Measurements from ENCODE around the gene LHX2. TPM values are rescaled to one million over a fixed set of nuclear protein-coding genes. Genes with fewer than 3 reads are reported as not detected.

The LHX2 gene
- total RNA-seq, 2 experiments from 2014 or later: not detected

GRCh38 chr9:124019771-124020519, 8.4 kb downstream of the LHX2 start:
- peaks cover 5% of the 10 kb centered on the region for H3K36me3 Mint-ChIP-seq (ENCODE audit: low read depth)
- no peak for DNase-seq
- H3K9me3 Mint-ChIP-seq: no peaks in the 10 kb centered on the region
- H3K4me3 Mint-ChIP-seq: no peak overlapping the region
- peaks cover 83% of the 10 kb centered on the region for H3K27me3 Mint-ChIP-seq
- H3K4me1 Mint-ChIP-seq: peaks cover 18% of the 10 kb centered on the region
- ChIA-PET CTCF (no interaction called here), POLR2A (no interaction called here)
- H3K27ac Mint-ChIP-seq: no peak overlapping the region

GRCh38 chr9:124020520-124021384, 9.2 kb downstream of the LHX2 start:
- Mint-ChIP-seq H3K36me3 (ENCODE audit: low read depth) (peaks cover 5% of the 10 kb centered on the region), H3K4me1 (peaks cover 18% of the 10 kb centered on the region), H3K4me3 (no peak overlapping the region), H3K9me3 (no peaks in the 10 kb centered on the region), H3K27me3 (peaks cover 78% of the 10 kb centered on the region), H3K27ac (no peak overlapping the region)
- CTCF ChIA-PET: no interaction called here
- no peak for DNase-seq
- POLR2A ChIA-PET: no interaction called here

DNA sequence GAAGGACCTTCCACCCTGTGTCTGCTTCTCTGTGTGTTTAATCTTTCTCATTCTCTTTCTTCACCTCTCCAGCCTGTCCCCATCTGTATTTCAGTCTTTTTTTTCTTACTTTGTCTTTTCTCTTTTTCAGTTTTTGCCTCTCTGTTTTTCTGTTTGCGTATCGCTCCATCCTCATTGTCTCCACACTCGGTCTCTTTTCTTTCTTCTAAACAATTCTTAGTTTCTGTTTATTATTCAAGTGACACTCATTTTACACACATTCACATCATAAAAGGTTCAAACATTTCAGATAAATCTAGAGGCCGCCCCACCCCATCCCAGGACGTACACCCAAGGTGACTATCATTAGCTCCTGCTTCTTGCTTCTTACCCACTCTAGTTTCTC, 9.8 kb downstream of the LHX2 start:
- Mint-ChIP-seq H3K4me1 (peaks cover 16% of the 10 kb centered on the region), H3K27ac (peak overlapping the region; percentile 34), H3K9me3 (no peaks in the 10 kb centered on the region), H3K36me3 (ENCODE audit: low read depth) (peaks cover 4% of the 10 kb centered on the region), H3K27me3 (peaks cover 79% of the 10 kb centered on the region), H3K4me3 (no peak overlapping the region)
- no peak for DNase-seq
- POLR2A ChIA-PET: no interaction called here
- CTCF ChIA-PET: no interaction called here

DNA sequence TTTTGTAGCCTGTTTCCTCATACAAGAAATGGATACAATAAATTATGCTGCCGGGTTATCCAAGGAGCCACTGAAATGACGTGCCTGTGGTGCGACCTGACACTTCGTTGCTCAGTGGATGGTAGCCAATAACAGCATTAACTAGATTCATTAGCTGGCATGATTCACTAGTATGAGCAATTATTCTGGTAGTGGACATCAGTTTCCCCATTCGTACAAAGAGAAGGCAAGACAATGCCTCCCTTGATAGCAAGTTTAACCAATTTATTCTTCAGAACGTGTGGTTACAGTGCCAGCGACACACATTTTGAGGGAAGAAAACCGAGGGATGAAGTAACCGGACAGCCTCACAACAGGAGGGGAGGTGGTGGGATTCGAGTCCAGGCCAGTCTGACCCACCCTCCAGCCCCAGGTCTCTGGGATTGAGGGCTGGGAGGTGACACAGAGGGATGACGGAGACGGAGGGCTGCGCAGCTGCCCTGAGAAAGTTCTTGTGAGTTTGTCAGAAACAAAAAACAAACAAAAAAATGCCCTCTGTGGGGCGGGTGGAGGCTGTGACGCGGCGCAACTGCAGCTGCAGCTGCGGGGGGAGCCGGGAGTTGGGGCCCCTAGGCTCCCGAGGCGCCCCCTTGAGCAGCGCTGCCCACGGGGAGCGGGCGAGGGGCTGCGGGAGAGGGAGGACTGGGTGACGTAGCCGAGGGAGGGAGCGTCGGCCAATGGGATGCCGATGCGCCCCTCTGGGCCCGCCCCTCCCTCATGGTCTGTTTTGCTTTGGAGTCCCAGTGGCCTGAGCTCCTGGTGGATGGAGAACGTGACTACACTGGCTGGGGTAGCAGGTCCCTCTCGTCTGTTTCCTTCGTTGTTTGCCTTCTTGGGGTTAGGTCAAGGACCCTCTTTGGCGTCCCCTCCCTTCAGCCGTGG, 10.9 kb downstream of the LHX2 start:
- Mint-ChIP-seq H3K4me1 (peaks cover 9% of the 10 kb centered on the region), H3K36me3 (ENCODE audit: low read depth) (peaks cover 1% of the 10 kb centered on the region), H3K27me3 (peaks cover 74% of the 10 kb centered on the region), H3K9me3 (no peaks in the 10 kb centered on the region), H3K4me3 (no peak overlapping the region), H3K27ac (no peak overlapping the region)
- ChIA-PET POLR2A (no interaction called here), CTCF (interaction anchor here (1.3 kb wide), 1 partner anchor 19 kb away, joined by 6 read pairs; no protein-coding TSS in a partner anchor)
- no peak for DNase-seq

DNA sequence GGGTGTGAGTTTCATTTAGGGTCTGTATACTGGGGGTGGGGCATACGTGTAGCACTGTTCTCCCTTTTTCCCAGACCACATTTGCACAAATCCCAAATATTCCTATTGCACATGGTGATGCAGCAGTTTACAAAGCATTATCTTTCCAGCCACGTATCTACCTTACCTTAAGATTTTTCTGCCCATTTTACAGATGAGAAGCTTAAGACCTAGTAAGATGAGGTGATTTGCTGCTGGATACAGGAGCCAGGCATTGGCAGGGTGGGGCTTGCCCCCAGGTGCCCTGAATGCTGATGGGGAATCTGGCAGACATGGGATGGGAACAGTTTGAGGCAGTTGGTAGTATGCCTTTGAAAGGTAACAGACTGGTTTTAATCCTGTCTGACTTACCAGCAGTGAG, 12.5 kb downstream of the LHX2 start:
- H3K4me1 Mint-ChIP-seq: peaks cover 5% of the 10 kb centered on the region
- H3K9me3 Mint-ChIP-seq: no peaks in the 10 kb centered on the region
- peaks cover 69% of the 10 kb centered on the region for H3K27me3 Mint-ChIP-seq
- H3K27ac Mint-ChIP-seq: no peak overlapping the region
- no peak overlapping the region for H3K4me3 Mint-ChIP-seq
- peaks cover 1% of the 10 kb centered on the region for H3K36me3 Mint-ChIP-seq (ENCODE audit: low read depth)
- ChIA-PET POLR2A (no interaction called here), CTCF (no interaction called here)
- DNase-seq: no peak

DNA sequence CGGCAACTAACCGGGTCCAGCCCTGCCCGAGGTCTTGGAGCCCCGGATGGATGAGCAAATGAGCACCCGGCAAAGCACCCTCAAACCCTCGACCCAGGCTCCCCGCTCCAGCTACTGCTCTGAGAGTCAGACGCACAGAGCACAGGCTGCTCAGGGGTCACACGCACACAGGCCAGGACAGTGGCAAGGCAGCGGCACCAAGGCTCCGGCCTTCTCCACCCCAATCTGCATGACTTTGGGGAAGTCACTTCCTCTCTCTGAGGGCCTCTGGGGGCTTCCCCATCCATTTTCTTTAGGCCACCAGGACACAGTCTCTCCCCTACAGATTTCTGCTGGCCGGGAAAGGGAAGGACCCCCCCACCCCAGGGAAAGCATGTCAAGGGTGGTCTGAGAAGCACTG, 18.0 kb downstream of the LHX2 start:
- ChIA-PET CTCF (no interaction called here), POLR2A (no interaction called here)
- Mint-ChIP-seq H3K4me1 (peaks cover 2% of the 10 kb centered on the region), H3K27me3 (peaks cover 51% of the 10 kb centered on the region), H3K9me3 (no peaks in the 10 kb centered on the region), H3K27ac (no peak overlapping the region), H3K4me3 (no peak overlapping the region), H3K36me3 (ENCODE audit: low read depth) (no peaks in the 10 kb centered on the region)
- DNase-seq: no peak

- ChIA-PET POLR2A (no interaction called here), CTCF (no interaction called here)
- no peak for DNase-seq
- Mint-ChIP-seq H3K4me1 (peaks cover 2% of the 10 kb centered on the region), H3K36me3 (ENCODE audit: low read depth) (no peaks in the 10 kb centered on the region), H3K27ac (no peak overlapping the region), H3K9me3 (no peaks in the 10 kb centered on the region), H3K27me3 (peaks cover 53% of the 10 kb centered on the region), H3K4me3 (no peak overlapping the region)
These were observed 19.4 kb downstream of the LHX2 start for GRCh38 chr9:124030969-124031451.

DNA sequence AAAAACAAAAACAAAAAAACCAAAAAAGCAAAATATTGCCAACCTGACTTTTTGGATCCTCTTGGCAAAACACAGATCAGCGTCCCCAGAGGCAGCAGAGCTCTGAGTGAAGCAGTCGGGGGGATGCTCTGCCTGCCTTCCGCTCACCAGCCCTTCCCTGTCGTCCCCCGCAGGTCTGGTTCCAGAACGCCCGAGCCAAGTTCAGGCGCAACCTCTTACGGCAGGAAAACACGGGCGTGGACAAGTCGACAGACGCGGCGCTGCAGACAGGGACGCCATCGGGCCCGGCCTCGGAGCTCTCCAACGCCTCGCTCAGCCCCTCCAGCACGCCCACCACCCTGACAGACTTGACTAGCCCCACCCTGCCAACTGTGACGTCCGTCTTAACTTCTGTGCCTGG, 20.7 kb downstream of the LHX2 start:
- ChIA-PET CTCF (interaction anchor here (1.0 kb wide), 1 partner anchor 8 kb away, joined by 5 read pairs; no protein-coding TSS in a partner anchor), POLR2A (no interaction called here)
- peaks cover 49% of the 10 kb centered on the region for H3K27me3 Mint-ChIP-seq
- no peak for DNase-seq
- peaks cover 2% of the 10 kb centered on the region for H3K4me1 Mint-ChIP-seq
- no peaks in the 10 kb centered on the region for H3K9me3 Mint-ChIP-seq
- no peak overlapping the region for H3K4me3 Mint-ChIP-seq
- no peaks in the 10 kb centered on the region for H3K36me3 Mint-ChIP-seq (ENCODE audit: low read depth)
- no peak overlapping the region for H3K27ac Mint-ChIP-seq

- ChIA-PET POLR2A (no interaction called here), CTCF (no interaction called here)
- Mint-ChIP-seq H3K4me1 (peaks cover 2% of the 10 kb centered on the region), H3K27me3 (peaks cover 51% of the 10 kb centered on the region), H3K27ac (no peak overlapping the region), H3K36me3 (ENCODE audit: low read depth) (no peaks in the 10 kb centered on the region), H3K9me3 (no peaks in the 10 kb centered on the region), H3K4me3 (no peak overlapping the region)
- no peak for DNase-seq
These were observed 21.8 kb downstream of the LHX2 start for GRCh38 chr9:124033348-124033747.

- CTCF ChIA-PET: no interaction called here
- H3K27ac Mint-ChIP-seq: no peak overlapping the region
- H3K4me1 Mint-ChIP-seq: peaks cover 2% of the 10 kb centered on the region
- no peak overlapping the region for H3K4me3 Mint-ChIP-seq
- no peaks in the 10 kb centered on the region for H3K9me3 Mint-ChIP-seq
- DNase-seq: no peak
- POLR2A ChIA-PET: no interaction called here
- H3K27me3 Mint-ChIP-seq: peaks cover 53% of the 10 kb centered on the region
- no peaks in the 10 kb centered on the region for H3K36me3 Mint-ChIP-seq (ENCODE audit: low read depth)
These were observed 22.4 kb downstream of the LHX2 start for GRCh38 chr9:124033967-124034366.

DNA sequence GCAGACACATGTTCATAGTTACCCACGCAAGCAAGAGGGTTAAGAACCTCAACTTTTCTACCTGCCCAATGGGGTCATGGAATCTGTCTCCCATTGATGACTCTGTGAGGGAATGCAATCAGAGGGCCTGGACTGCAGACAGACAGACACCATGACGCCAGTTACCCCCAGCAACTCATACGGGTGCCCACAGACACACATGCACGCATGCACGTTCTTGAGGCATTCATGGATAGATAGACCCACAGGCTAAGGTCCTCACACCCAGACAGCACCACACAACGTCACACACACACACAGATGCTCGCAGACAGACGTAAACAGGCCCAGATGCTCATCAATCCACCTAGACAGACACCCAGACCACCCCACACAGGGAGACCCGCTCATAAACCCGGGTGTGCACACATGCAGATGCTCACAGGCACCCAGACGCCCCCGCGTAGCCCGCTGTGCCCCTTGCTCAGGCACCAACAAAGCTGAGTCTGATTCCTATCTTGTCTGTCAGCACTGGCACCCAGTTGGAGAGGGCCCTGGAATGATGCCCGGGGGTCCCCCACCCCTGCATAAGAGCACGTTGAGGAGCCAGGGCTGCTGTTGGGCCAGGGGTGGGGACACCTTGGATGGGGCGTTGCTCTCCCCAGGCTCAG, 23.6 kb downstream of the LHX2 start:
- Mint-ChIP-seq H3K27me3 (peaks cover 58% of the 10 kb centered on the region), H3K36me3 (ENCODE audit: low read depth) (no peaks in the 10 kb centered on the region), H3K27ac (no peak overlapping the region), H3K9me3 (no peaks in the 10 kb centered on the region), H3K4me3 (no peak overlapping the region), H3K4me1 (peaks cover 2% of the 10 kb centered on the region)
- no peak for DNase-seq
- CTCF ChIA-PET: no interaction called here
- POLR2A ChIA-PET: no interaction called here

GRCh38 chr9:124036578-124036977, 25.0 kb downstream of the LHX2 start:
- ChIA-PET POLR2A (no interaction called here), CTCF (no interaction called here)
- Mint-ChIP-seq H3K27ac (no peak overlapping the region), H3K9me3 (no peaks in the 10 kb centered on the region), H3K4me1 (peaks cover 8% of the 10 kb centered on the region), H3K4me3 (no peak overlapping the region), H3K36me3 (ENCODE audit: low read depth) (no peaks in the 10 kb centered on the region), H3K27me3 (peaks cover 57% of the 10 kb centered on the region)
- no peak for DNase-seq

All from activated CD4-positive, alpha-beta T cell treated with anti-CD3 and anti-CD28 coated beads, Interleukin-2, amount 10 ng/mL, durations not matched to agents 7 days and 5 days (primary cell).